Heart left ventricle (tissue), 13 donors: Measurements from ENCODE around the gene FOXP1.

ENCODE experiments used
- CTCF ChIP-seq, 12 donors: fragments of 200-600 bp; sonication (generic) in 4 of 12; IDR thresholded peaks; one replicate each; pipeline versions ENCODE4 v1.5.0 to v1.8.0; 2018 to 2022; ENCODE audit warnings: antibody characterized with exemption in 12 of 12, mild to moderate bottlenecking in 5 of 12
- POLR2A ChIP-seq, 2 donors: fragments of 450-650 bp; IDR thresholded peaks; one replicate each; pipeline ENCODE4 v1.6.1; 2017; ENCODE audit warnings: antibody characterized with exemption in 2 of 2, mild to moderate bottlenecking in 2 of 2, moderate library complexity in 2 of 2
- donor health status: ischemic (EF 13 %, LVEDD 7.1; RV severe dilation, severe dysfunction).
- donor health status: DM: no; HTN: yes; CAD: no.
- donor health status: DM: no; HTN: no; CAD: no.
- donor health status: ischemic (EF 25% LVEDD 6.9; RV normal size, moderate dysfunction).
- donor health status: ischemic (EF 25% LVEDD 5.7; RV mildly dilated, moderate dysfunction).
- donor health status: ischemic (EF 35%, LVEDD 5.7; RV mildly dilated, moderate dysfunction).
- donor health status: nonischemic (EF 11% LVEDD 7.7; RV severe dilation, severe dysfunction).
- donor health status: DM: yes; HTN: yes; CAD: no.
- donor health status: PGD.
- donor health status: ischemic (EF 29% LVEDD 5.4; RV normal size, mild dysfunction).
- donor health status: nonischemic (EF 23%, LVEDD 6.1; RV moderate dilation, normal function).

- TF ChIP-seq CTCF (IDR thresholded peaks at IDR 0.05) (no peak), POLR2A (IDR thresholded peaks at IDR 0.05) (no peak)
Observed at GRCh38 chr3:71042759-71043158, 540.8 kb downstream of the FOXP1 start.
